SKM-1 (cell line): ENCODE measurements around the gene CADM3.

Experiments used
- DNase-seq: peaks from one replicate; lab custom pipeline; 2025; ENCODE audit not compliant: unreplicated experiment; lab: John Stamatoyannopoulos, UW

Gene CADM3

GRCh38 chr1:159248311-159248710 lies 76.9 kb downstream of the CADM3 start:
- no peak for DNase-seq

- no peak for DNase-seq
These were observed 79.3 kb downstream of the CADM3 start for GRCh38 chr1:159250638-159251216.
